HG03175 (cell line): ENCODE results near the gene CHRNA4.

ENCODE experiments used
- ATAC-seq: cut with Tn5 transposase; IDR thresholded peaks from one replicate; pipeline ENCODE4 v1.9.1; 2021; ENCODE audit warnings: mild to moderate bottlenecking, moderate library complexity; ENCODE audit not compliant: unreplicated experiment

The CHRNA4 gene

GRCh38 chr20:63322146-63322932, 38.8 kb downstream of the CHRNA4 start:
- ATAC-seq, result no peak

- no peak for ATAC-seq
Observed at GRCh38 chr20:63321148-63321831, 39.9 kb downstream of the CHRNA4 start.

GRCh38 chr20:63320616-63321147, 40.5 kb downstream of the CHRNA4 start:
- ATAC-seq, result no peak

- ATAC-seq, result no peak
Observed at GRCh38 chr20:63320041-63320511, 41.1 kb downstream of the CHRNA4 start.

- ATAC-seq, result no peak
Observed at GRCh38 chr20:63319164-63320040, 41.7 kb downstream of the CHRNA4 start.

- no peak for ATAC-seq
Observed at GRCh38 chr20:63318391-63319163, 42.6 kb downstream of the CHRNA4 start.

GRCh38 chr20:63317601-63318291, 43.4 kb downstream of the CHRNA4 start:
- ATAC-seq, result no peak

GRCh38 chr20:63317061-63317460, 44.1 kb downstream of the CHRNA4 start:
- no peak for ATAC-seq

GRCh38 chr20:63316502-63316921, 44.6 kb downstream of the CHRNA4 start:
- ATAC-seq, result no peak

- no peak for ATAC-seq
Observed at GRCh38 chr20:63315731-63316491, 45.2 kb downstream of the CHRNA4 start.

GRCh38 chr20:63315240-63315689, 45.9 kb downstream of the CHRNA4 start:
- no peak for ATAC-seq

- no peak for ATAC-seq
Observed at GRCh38 chr20:63314566-63315239, 46.4 kb downstream of the CHRNA4 start.

- ATAC-seq, result no peak
Observed at GRCh38 chr20:63314015-63314471, 47.1 kb downstream of the CHRNA4 start.

- ATAC-seq, result no peak
Observed at GRCh38 chr20:63313349-63314014, 47.7 kb downstream of the CHRNA4 start.

GRCh38 chr20:63312690-63313348, 48.3 kb downstream of the CHRNA4 start:
- ATAC-seq, result no peak

GRCh38 chr20:63312273-63312672, 48.9 kb downstream of the CHRNA4 start:
- no peak for ATAC-seq

GRCh38 chr20:63311833-63312243, 49.3 kb downstream of the CHRNA4 start:
- no peak for ATAC-seq
